ENCODE measurements around the gene CACNA2D2.

Gene CACNA2D2

GRCh38 chr3:50480471-50480870 lies 23.0 kb downstream of the CACNA2D2 start:
- H3K4me3 ChIP-seq (ENCODE audit: low read depth, low read length): no peak overlapping the region
- DNase-seq (ENCODE audit: low read depth, low spot score): no peak
- in situ Hi-C loops (cut with HindIII; ENCODE audit: low sequenced_read_pairs): no loop called here
- no peak for TF ChIP-seq CTCF (IDR thresholded peaks at IDR 0.05; ENCODE audit: low read depth, low read length)

GRCh38 chr3:50479523-50479922 lies 23.9 kb downstream of the CACNA2D2 start:
- no peak overlapping the region for H3K4me3 ChIP-seq (ENCODE audit: low read depth, low read length)
- in situ Hi-C loops (cut with HindIII; ENCODE audit: low sequenced_read_pairs): no loop called here
- no peak for TF ChIP-seq CTCF (IDR thresholded peaks at IDR 0.05; ENCODE audit: low read depth, low read length)
- DNase-seq (ENCODE audit: low read depth, low spot score): no peak

GRCh38 chr3:50478671-50479260 lies 24.7 kb downstream of the CACNA2D2 start:
- no peak overlapping the region for H3K4me3 ChIP-seq (ENCODE audit: low read depth, low read length)
- in situ Hi-C loops (cut with HindIII; ENCODE audit: low sequenced_read_pairs): no loop called here
- no peak for DNase-seq (ENCODE audit: low read depth, low spot score)
- TF ChIP-seq CTCF (IDR thresholded peaks at IDR 0.05; ENCODE audit: low read depth, low read length): no peak

GRCh38 chr3:50478051-50478450 lies 25.4 kb downstream of the CACNA2D2 start:
- DNase-seq (ENCODE audit: low read depth, low spot score): no peak
- no peak overlapping the region for H3K4me3 ChIP-seq (ENCODE audit: low read depth, low read length)
- no peak for TF ChIP-seq CTCF (IDR thresholded peaks at IDR 0.05; ENCODE audit: low read depth, low read length)
- in situ Hi-C loops (cut with HindIII; ENCODE audit: low sequenced_read_pairs): no loop called here

- no peak for TF ChIP-seq CTCF (IDR thresholded peaks at IDR 0.05; ENCODE audit: low read depth, low read length)
- H3K4me3 ChIP-seq (ENCODE audit: low read depth, low read length): no peak overlapping the region
- in situ Hi-C loops (cut with HindIII; ENCODE audit: low sequenced_read_pairs): no loop called here
- no peak for DNase-seq (ENCODE audit: low read depth, low spot score)
Measured at GRCh38 chr3:50475348-50475747, 28.1 kb downstream of the CACNA2D2 start.

GRCh38 chr3:50474717-50475116 lies 28.7 kb downstream of the CACNA2D2 start:
- no peak overlapping the region for H3K4me3 ChIP-seq (ENCODE audit: low read depth, low read length)
- no peak for TF ChIP-seq CTCF (IDR thresholded peaks at IDR 0.05; ENCODE audit: low read depth, low read length)
- DNase-seq (ENCODE audit: low read depth, low spot score): peak; percentile 15
- in situ Hi-C loops (cut with HindIII; ENCODE audit: low sequenced_read_pairs): no loop called here

GRCh38 chr3:50473768-50474167 lies 29.7 kb downstream of the CACNA2D2 start:
- DNase-seq (ENCODE audit: low read depth, low spot score): no peak
- H3K4me3 ChIP-seq (ENCODE audit: low read depth, low read length): no peak overlapping the region
- in situ Hi-C loops (cut with HindIII; ENCODE audit: low sequenced_read_pairs): no loop called here
- no peak for TF ChIP-seq CTCF (IDR thresholded peaks at IDR 0.05; ENCODE audit: low read depth, low read length)

Measured in astrocyte of the spinal cord (primary cell).